Activated T-helper 9 cell treated with anti-CD3 and anti-CD28 coated beads, Interleukin-2, amount 50 U/mL, for 16 hours (primary cell): ENCODE measurements around the gene GSE1.

Experiments
- DNase-seq: peaks from one replicate; pipeline ENCODE4 v3.0.0-alpha.2; 2020; ENCODE audit warnings: low read depth

The GSE1 gene

DNA sequence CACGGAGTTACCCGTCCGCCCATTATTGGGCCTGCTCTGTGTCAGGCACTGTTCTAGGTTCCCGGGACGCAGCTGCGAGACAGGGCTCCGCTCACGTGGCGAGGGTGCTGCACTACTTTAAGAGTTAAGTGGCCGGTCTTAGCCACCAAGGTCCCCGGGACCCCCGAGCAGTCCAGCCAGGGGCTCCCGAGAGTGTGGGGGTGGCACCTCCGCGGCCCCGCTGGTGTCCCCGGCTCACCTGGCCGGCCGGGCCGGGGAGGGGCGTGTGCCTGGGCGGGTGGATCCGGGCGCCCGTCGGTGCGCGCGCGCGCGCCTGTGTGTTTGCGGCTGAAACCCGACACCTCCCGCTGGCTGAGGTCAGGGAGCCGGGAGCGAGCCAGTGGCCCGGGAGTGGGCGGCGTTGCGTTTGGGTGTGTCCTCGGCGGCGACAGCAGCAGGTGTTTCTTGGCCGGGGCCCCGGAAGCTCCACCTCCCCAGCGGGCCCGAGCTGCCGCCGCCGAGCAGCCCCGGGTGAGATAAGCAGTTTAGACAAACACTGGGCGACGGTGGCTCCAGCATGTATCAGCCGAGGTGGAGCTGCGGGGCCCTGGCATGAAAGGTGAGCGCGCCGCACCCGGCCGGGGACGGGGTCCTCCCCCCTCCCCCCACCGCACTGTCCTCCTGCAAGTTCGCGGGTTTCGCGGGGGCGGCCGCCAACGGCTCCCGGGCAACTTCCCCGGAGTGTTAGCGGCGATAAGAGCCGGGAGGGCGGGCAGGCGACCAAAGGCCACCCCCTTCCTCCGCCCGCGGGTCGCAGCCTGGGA is at the start of gene GSE1:
Gene GSE1, plus strand, starts transcription at position 522 of the 803 bp plus-strand sequence. Its CDS starts 70 bp downstream, at position 592.
- peak; percentile 45 for DNase-seq

DNA sequence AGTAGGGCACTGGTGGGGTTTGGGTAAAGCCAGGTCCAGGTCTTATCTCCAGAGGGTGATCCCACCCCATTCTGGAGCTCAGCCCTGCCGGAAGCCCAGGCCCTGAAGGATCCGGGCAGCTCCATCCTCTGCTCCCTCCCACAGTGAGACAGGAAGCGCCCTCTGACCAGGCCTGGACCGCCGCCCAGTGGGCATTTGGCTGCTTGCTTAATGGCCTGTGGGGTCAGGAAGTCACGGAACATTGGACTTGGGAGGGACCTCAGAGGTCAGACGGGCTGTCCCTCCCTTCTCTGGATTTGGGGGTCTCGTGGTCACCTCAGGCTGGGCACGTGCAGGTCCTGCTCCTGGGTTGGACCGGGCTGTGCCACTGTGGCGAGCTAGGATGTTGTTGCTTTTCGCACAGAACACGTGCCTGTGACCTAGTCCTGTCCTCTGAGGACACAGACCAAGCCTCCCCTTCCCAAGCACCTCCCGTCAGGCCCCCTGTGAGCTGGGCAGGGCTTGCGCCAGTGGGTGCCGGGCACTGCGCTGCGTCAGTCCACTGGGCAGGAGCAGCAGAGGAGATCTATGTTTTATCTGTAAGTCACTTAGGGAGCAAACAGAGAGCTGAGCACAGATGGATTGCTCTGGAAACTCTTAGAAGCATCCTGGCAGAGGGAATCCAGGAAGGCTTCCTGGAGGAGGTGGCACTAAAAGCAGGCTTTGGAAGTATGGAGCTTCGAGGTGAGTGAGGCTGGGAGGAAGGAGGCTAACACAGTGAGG is 49.4 kb upstream of the GSE1 start:
- no peak for DNase-seq

DNA sequence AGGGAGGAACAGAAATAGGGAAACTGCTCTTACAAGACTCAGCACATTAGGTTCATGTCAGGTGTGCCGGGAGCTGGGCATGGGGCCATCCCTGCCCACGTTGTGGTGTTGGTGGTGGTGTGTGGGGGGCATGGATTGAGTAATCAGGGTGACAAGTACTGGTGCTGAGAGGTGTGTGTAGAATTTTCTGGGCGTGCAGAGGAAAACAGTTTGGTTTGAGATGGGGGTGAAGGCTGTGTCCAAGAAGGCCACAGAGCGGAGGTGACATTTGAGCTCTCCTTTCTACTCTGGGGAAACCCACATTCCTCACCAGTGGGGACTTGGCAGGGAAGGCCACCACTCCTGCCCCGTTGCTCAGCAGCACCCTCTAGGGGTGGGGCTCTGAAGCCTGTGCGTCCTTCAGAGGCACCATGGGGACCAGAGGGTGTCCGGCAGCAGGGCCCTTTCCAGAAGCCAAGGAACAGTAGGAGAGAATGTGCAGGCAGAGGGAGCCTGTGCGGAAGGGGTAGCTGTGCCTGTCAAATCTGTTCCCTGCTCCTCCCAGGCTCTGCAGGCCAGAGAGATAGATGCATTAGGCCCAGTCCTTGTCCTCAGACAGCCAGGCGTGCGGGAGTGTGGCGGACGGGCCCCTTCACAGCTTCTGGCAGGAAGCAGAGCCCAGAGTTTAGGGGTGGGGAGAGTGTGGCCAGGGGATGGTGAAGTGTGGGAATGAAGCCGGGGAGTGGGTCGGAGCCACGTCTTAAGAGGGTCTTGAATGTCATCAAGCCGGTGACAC is 48.7 kb upstream of the GSE1 start:
- no peak for DNase-seq

DNA sequence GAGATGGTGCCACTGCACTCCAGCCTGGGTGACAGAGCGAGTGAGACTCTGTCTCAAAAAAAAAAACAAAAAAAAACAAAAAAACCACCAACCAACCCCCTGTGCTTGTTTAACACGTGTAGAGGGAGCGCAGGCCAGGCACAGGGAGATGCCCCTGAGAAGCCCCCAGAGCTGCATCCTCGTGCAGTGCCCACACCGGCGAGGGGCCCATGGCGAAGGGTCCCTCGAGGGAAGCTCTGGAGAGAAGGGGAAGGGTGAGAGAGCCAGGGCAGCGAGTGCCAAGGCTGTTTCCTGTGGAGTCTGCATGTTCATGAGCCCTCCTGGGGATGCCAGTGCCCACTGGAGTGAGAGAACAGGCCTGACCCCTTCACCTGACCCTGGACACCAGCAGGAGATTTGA is 47.8 kb upstream of the GSE1 start:
- DNase-seq = no peak

DNA sequence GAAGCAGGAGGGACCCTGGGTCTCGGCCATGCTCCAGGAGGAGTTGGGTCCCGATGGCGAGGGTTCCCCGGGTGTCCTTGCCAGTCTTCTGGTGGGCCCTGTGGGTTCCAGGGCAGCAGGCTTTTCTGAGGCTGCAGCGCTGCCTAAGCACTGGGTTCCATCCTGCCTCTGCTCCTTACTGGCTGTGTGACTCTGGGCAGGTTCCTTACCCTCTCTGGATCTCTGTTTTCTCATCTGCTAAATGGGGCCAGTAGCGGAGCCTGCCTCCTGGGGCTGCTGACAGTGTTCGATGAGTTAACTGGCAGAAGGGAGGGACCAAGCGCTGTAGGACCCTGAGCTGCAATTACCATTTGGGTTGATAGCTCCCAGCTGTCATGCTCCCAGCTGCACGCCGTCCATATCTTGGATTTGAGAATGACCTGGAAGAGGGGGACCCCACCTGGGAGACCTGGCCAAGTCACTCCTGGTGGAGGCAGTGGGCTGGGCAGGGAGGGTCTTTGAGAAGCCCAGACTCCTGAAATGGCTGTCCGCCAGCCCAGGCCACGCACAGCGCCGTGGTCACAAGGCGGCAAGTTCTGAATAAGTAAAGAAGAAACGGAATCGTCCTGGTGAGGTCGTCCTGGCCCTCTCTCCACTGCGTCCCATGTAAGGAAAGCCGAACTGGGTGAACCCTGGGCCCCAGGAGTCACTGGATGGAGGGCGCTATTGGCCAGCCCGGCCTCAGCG is 47.2 kb upstream of the GSE1 start:
- no peak for DNase-seq

DNA sequence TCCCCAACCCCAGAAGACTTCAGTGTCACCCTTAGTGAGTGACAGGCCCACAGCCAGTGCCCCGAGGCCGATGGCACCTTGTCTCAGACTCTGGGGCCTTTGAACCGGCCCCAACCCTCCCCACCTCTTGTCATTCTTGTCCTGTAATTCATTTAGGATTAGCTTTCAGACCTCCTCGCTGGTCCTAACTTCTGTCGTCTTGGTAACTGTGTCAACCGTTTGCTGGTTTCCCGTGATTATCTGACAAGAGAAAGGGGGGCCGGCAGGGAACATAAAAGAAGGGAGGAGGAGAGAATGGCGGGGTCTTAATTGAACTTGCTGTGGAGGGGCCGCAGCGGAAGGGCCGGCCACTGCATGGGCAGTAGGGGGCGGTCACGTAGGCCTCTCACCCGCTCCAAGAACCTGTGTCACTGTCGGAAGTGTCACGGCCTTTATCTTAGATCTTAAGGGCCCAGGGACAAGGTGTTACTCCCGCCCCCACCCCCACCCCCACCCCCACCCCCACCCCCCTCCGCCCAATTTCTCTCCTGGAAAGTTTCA is 46.5 kb upstream of the GSE1 start:
- no peak for DNase-seq

DNA sequence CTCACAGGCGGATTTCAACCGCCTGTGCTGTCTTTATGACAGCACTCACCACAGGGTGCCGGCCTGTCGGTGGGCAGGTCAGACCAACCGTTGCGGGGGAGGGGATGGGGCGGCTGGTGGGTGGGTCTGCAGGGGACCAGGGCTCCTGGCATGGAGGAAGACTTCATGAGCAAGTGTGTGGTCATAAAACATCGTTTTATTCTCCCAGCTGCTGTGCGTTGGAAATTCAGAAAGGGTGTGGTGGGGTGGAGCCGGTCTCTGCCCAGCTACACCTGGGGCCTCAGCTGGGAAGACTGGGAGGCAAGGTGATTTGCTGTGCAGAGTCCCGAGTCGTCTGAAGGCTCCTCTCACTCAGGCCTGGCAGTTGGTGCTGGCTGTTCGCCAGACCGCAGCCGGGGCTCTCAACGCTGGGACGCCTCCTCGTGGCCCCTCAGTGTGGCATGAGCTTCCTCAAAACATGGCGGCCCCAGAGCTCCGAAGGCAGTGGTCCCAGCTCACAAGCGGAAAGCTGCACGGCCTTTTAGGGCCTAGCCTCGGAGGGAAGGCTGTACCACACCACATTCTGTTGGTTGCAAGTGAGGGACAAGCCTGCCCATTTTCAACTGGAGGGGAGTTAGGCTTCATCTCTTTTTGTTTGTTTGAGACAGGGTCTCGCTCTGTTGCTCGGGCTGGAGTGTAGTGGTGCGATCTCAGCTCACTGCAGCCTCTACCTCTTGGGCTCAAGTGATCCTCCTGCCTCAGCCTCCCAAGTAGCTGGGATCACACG is 45.8 kb upstream of the GSE1 start:
- no peak for DNase-seq

DNA sequence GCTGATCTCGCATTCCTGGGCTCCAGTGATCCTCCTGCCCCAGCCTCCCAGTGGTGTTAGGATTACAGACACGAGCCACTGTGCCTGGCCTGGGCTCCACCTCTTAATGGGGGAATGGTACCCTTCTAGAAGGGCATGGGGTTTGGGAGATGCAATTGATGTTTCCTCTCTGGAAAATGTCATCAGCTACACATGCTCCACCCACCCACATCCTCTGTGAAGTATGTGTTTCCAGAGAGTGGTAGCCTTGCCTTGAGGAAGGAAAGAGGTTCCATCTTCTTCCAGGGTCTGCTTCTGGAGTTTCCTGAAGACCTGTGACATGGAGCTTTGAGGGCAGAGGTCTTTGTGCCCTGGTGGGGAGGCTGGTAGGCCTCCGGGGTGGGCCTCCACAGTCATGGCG is 45.2 kb upstream of the GSE1 start:
- no peak for DNase-seq

DNA sequence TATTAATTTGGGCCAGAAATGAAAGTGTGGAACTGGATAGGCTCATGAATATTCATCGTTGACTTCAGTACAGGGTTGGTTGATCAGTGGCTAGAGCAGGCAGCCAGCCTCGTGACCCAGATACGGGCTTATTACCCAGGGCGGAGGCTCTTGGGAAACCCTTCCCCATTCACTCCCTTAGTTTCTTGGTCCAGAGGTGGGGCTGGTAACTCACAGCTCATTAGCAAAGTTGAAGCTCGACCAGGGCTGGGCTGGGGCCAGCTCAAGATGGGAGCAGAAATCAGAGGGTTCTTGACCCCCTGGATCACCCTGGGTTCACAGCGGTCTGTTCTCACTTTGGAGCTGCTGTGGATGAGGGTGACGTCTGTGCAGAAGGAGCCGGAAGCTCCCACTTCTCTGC is 44.6 kb upstream of the GSE1 start:
- no peak for DNase-seq

DNA sequence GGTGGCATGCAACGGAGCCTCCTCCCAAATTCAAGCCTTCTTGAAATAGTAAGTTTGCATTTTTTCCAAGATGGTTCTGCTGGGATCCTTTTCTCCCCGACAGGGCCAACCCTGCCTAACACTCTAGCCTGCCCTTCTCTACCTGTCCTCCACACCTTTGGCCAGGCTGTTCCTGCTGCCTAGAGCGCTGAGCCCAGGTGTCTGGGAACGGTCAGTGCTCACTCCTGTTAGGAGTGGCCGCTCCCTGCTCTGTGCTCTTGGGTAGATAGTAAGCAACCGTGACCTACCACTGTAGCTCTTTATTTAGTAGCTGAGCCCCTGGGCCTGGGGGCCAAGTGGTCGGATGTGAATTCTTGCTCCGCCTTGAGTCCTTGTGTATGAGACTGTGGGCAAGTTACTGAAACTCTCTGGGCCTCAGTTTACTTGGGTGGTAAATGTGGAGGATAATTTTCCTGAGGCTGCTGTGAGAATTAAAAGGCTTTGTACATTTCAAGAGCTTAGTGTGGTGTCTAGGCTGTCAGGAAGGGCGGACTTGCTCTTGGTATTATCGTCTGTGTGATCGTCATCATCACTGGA is 44.0 kb upstream of the GSE1 start:
- DNase-seq = no peak

DNA sequence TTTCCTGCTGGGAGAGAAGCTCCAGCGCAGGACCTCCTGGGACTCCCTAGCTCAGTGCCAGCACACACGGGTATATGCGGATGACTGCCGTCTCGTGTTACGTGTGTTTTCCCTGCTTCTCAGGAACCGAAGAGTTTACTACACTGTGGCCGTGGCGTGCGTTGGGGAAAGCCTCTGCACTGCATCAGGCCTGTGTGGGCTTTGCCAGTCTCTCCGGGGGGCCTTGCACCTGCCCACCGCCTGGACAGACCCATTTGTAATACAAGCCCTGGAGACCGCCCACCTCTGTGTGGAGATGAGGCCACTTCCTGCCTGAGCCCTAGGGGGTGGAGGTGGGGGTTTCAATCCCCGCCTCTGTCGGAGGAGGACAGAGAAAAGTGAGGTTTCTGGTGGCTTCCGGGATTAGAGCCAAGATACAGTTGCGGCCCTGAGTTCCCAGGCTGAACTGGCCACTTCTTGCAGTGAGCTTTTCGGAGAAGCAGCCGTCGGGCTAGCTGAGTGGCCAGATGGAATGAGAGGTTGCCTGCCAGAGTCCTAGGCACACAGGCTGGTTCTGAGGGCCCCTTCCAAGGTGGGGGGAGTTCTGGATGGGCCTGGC is 43.4 kb upstream of the GSE1 start:
- DNase-seq = no peak

DNA sequence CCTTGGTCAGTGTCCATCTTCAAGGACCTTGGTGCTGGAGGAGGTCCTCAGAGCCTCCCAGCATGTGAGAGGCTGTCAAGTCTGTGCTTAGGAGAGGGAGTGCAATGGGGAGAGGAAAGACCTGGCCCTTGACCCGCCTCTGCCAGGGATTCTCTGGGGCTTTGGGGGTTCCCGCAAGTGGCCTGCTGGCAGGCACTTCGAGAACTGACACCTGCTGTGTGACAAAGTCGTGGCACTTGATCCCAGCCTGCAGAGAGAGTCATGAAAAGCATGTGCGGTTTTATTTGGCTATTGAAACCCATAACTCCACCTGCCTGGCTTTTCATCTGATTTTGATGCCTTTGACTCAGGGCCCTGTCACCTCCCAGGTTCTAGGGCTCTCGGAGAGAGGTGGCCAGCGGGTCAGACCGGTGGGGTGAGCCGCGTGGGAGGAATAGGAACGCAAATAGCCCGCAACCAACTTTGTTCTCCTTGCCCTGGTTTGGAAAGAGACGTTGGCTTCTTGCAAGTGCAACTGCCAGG is 42.8 kb upstream of the GSE1 start:
- DNase-seq = no peak

DNA sequence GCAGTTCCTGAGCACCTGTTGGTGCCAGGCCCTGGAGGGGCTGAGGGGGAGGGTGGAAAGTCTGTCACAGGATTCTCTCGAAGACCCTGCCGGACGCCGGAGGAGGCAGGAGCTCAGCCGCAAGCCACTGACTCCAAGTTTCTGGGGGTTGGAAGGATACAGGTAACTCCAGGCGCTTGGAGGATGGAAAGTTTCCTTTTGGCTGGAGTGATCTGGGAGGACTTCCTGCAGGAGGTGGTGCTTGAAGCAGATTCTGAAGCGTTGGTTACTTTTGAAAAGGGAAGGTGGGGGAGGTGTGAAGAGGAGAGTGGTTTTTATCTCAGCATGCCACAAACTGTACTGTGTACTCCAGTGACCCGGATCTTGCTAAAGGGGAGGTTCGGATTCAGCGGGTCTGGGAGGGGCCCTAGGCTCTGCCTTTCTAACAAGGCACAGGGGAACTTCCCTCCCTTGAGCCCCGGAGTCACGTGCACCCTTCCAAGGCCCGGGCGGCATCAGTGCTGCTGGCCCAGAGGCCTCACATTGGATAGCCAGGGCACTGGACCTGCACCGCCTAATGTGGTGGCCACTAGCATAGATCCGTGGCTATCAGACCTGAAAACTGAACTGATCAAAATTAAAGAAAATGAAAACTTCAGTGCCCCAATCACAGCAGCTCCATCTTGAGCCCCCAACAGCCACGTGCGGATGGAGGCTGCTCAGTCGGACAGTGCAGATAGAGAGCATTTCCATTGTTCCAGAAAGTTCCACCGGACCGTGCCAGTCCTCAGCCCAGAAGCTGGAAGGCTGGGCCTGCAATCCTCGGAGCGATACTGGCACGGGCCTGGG is 42.2 kb upstream of the GSE1 start:
- DNase-seq = no peak

DNA sequence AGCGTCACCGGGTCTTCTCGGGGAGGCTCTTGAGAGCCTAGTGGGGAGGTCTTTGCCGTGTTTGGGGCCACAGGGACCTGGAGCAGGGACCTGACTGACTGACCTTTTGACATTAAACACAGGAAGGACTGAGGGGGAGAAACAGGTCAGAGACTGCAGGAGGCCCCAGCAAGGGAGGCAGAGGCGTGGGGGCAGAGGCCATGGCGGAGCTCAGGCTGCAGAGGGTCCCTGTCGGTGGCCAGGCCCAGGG is 41.6 kb upstream of the GSE1 start:
- DNase-seq = no peak

DNA sequence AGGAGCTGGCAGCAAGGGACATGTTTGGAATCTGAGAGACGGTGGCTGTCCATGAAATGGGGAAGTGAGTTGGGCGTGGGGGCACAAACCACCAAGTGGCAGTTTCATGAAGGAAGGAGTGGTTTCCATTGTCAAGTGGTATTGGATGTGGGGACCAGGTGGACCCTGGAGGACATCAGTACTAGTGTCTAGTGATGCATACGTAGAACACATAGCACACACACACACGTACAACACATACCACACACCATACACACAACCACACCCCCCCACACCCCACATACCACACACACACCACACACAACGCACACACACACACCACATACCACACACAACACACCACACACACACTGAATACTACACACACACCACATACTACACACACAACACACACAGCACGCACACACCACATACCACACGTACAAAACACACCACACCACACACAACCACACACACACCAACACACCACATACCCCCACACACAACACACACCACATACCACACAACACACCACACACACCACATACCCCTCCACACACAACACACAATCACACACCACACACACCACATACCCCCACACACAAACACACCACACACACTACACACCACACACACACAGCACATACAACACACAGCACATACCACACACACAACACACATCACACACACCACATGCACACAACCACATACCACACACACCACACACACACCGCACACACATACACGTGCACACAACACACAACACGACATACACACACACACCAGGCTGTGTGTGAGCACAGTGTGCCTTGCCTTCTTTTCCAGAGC is 41.1 kb upstream of the GSE1 start:
- DNase-seq = no peak

DNA sequence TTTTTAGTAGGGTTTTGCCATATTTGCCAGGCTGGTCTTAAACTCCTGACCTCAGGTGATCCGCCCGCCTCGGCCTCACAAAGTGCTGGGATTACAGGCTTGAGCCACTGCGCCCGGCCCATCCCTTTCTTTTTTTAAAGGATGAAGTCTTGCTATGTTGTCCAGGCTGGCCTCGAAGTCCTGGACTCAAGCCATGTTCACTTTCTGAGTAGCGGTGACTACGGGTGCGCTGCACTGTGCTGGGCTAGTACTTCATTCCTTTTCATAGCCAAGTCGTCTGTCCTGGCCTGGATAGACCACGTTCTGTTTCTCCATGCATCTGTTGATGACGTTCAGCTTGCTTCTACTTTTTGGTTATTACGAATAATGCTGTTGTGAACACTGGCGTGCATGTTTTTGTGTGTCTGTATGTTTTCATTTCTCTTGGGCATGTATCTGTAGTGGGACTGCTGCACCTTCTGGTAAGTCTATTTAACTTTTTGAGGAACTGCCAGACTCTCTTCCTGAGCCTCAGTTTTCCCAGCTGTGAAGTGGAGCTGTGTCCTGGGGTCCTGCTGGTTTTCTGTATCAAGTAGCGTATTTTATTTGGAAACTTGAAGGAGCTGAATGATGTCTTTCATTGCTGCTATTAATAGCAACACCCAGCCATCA is 40.0 kb upstream of the GSE1 start:
- DNase-seq = no peak

DNA sequence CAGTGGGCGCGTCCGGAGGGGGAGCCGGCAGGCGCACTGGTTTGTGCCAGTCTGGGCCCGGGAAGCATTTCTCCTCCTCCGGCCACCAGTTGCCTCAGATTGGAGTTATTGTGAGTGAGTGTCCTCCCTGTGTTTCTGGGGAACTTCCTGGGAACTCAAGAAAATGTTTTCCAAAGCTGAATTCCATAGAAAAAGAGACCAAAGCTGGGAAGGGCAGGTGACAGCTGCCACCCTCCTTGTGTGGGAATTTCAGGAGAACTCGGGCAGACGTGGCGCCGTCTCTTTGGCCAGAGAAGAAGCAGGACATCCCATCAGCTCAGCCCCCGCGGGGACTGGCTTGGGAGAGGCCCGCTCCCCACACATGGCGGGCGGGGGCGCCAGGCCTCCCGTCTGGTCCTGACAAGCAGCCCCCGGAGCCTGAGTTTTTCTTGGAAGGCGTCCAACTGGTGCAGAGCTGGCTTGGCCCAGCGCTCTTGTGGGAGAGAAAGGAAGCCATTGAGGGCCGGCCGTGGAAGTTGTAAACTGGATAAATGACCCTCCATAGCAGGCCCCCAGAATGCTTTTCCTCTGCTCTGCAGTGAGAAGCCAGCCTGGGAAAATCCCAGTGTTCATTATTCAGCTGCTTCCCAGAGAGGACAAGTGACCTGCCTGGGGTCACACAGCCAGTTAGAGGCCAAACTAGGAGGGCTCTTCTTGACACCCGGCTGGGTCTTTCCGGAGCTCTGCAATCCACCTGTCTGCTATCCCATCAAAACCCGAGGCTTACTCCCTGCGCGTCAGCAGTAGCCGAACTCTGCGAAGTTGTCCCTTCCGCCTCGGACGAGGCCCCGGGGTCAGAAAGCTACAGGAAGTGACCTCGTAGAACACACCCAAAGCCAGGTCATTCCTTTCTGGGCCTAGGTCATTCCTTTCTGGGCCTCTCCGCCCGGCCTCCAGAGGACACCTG is 39.2 kb upstream of the GSE1 start:
- DNase-seq = no peak
